ENCODE measurements around the gene RPL32. TPM values are rescaled to one million over a fixed set of nuclear protein-coding genes. Genes with fewer than 3 reads are reported as not detected.

RPL32 gene
- polyA plus RNA-seq, 4 donors, result 2,104 to 2,243 (median 2,171) TPM

GRCh38 chr3:12833222-12834161 is 7.9 kb downstream of the RPL32 start:
- DNase-seq (ENCODE audit: low read depth in 4 of 4, low spot score in 3 of 4), result no peak

- no peak for DNase-seq (ENCODE audit: low read depth in 4 of 4, low spot score in 3 of 4)
Observed at GRCh38 chr3:12832350-12833221, 8.8 kb downstream of the RPL32 start.

GRCh38 chr3:12831301-12831866 is 10.0 kb downstream of the RPL32 start:
- DNase-seq (ENCODE audit: low read depth in 4 of 4, low spot score in 3 of 4), result no peak

GRCh38 chr3:12830785-12831156 is 10.6 kb downstream of the RPL32 start:
- no peak for DNase-seq (ENCODE audit: low read depth in 4 of 4, low spot score in 3 of 4)

GRCh38 chr3:12829886-12830784 is 11.2 kb downstream of the RPL32 start:
- DNase-seq (ENCODE audit: low read depth in 4 of 4, low spot score in 3 of 4), result no peak

- no peak for DNase-seq (ENCODE audit: low read depth in 4 of 4, low spot score in 3 of 4)
Observed at GRCh38 chr3:12829404-12829803, 12.0 kb downstream of the RPL32 start.

- DNase-seq (ENCODE audit: low read depth in 4 of 4, low spot score in 3 of 4), result no peak
Observed at GRCh38 chr3:12828751-12829150, 12.6 kb downstream of the RPL32 start.

GRCh38 chr3:12825156-12825555 is 16.2 kb downstream of the RPL32 start:
- no peak for DNase-seq (ENCODE audit: low read depth in 4 of 4, low spot score in 3 of 4)

GRCh38 chr3:12824299-12824698 is 17.1 kb downstream of the RPL32 start:
- no peak for DNase-seq (ENCODE audit: low read depth in 4 of 4, low spot score in 3 of 4)

- DNase-seq (ENCODE audit: low read depth in 4 of 4, low spot score in 3 of 4), result no peak
Observed at GRCh38 chr3:12822725-12823373, 18.5 kb downstream of the RPL32 start.

GRCh38 chr3:12818773-12819172 is 22.6 kb downstream of the RPL32 start:
- DNase-seq (ENCODE audit: low read depth in 4 of 4, low spot score in 3 of 4), result no peak

GRCh38 chr3:12818273-12818672 is 23.1 kb downstream of the RPL32 start:
- no peak for DNase-seq (ENCODE audit: low read depth in 4 of 4, low spot score in 3 of 4)

GRCh38 chr3:12817343-12817710 is 24.0 kb downstream of the RPL32 start:
- DNase-seq (ENCODE audit: low read depth in 4 of 4, low spot score in 3 of 4), result no peak

GRCh38 chr3:12816521-12817342 is 24.6 kb downstream of the RPL32 start:
- no peak for DNase-seq (ENCODE audit: low read depth in 4 of 4, low spot score in 3 of 4)

GRCh38 chr3:12815719-12816118 is 25.6 kb downstream of the RPL32 start:
- DNase-seq (ENCODE audit: low read depth in 4 of 4, low spot score in 3 of 4), result no peak

- no peak for DNase-seq (ENCODE audit: low read depth in 4 of 4, low spot score in 3 of 4)
Observed at GRCh38 chr3:12815078-12815477, 26.3 kb downstream of the RPL32 start.

- DNase-seq (ENCODE audit: low read depth in 4 of 4, low spot score in 3 of 4), result no peak
Observed at GRCh38 chr3:12813967-12814366, 27.4 kb downstream of the RPL32 start.

GRCh38 chr3:12812812-12813211 is 28.6 kb downstream of the RPL32 start:
- DNase-seq (ENCODE audit: low read depth in 4 of 4, low spot score in 3 of 4), result no peak

- no peak for DNase-seq (ENCODE audit: low read depth in 4 of 4, low spot score in 3 of 4)
Observed at GRCh38 chr3:12810961-12811360, 30.4 kb downstream of the RPL32 start.
